Endodermal cell (in vitro differentiated cells): ENCODE results near the gene SLC2A11. TPM values are rescaled to one million over a fixed set of nuclear protein-coding genes. Genes with fewer than 3 reads are reported as not detected.
"Not testable (repeated sequence)": the region's sequence is repeated elsewhere in the genome, so short reads cannot be mapped to it uniquely, and the experiment has no call there.

Experiments
- DNase-seq: peaks from one replicate; pipeline ENCODE4 v3.0.0-alpha.2; 2017
- H3K27ac ChIP-seq: 2 replicates; pipeline ENCODE4 v1.5.1; 2013; ENCODE audit warnings: mild to moderate bottlenecking, low read depth, low read length, moderate library complexity
- H3K27me3 ChIP-seq: 2 replicates; pipeline ENCODE4 v1.6.1; 2013; ENCODE audit warnings: mild to moderate bottlenecking, low read length, moderate library complexity; ENCODE audit not compliant: insufficient read depth, control insufficient read depth, poor library complexity, severe bottlenecking
- H3K36me3 ChIP-seq: 2 replicates; pipeline ENCODE4 v1.7.0; 2013; ENCODE audit warnings: mild to moderate bottlenecking, low read length, moderate library complexity; ENCODE audit not compliant: control insufficient read depth, insufficient read depth
- H3K4me1 ChIP-seq: one replicate; pipeline ENCODE4 v1.7.0; 2013; ENCODE audit warnings: low read length; ENCODE audit not compliant: control insufficient read depth, insufficient read depth
- H3K4me3 ChIP-seq: 2 replicates; pipeline ENCODE4 v1.5.1; 2013; ENCODE audit warnings: mild to moderate bottlenecking, low read length, moderate library complexity
- H3K9ac ChIP-seq: 2 replicates; pipeline ENCODE4 v1.6.1; 2013; ENCODE audit warnings: mild to moderate bottlenecking, low read length, moderate library complexity; ENCODE audit not compliant: poor library complexity, severe bottlenecking; ENCODE audit errors: extremely low read depth
- H3K9me3 ChIP-seq: 2 replicates; pipeline ENCODE4 v1.6.1; 2013; ENCODE audit warnings: mild to moderate bottlenecking, low read length, moderate library complexity; ENCODE audit not compliant: control insufficient read depth
- H3K27ac Mint-ChIP-seq: 2 replicates; pipeline ENCODE4 v1.8.0; 2020; ENCODE audit warnings: mixed read lengths
- H3K27me3 Mint-ChIP-seq: 2 replicates; pipeline ENCODE4 v1.8.0; 2021; ENCODE audit warnings: mild to moderate bottlenecking, mixed read lengths; ENCODE audit not compliant: insufficient read depth
- H3K36me3 Mint-ChIP-seq: 2 replicates; pipeline ENCODE4 v1.8.0; 2020; ENCODE audit warnings: low read depth, mixed read lengths
- H3K4me1 Mint-ChIP-seq: 2 replicates; pipeline ENCODE4 v1.8.0; 2020; ENCODE audit warnings: mixed read lengths
- H3K4me3 Mint-ChIP-seq: 2 replicates; pipeline ENCODE4 v1.8.0; 2020; ENCODE audit warnings: mild to moderate bottlenecking, moderate library complexity, mixed read lengths
- H3K9me3 Mint-ChIP-seq: 2 replicates; pipeline ENCODE4 v1.8.0; 2020; ENCODE audit warnings: mild to moderate bottlenecking, mixed read lengths
- CTCF ChIP-seq: fragments of 200-600 bp; sonication (generic); conservative IDR thresholded peaks from 2 replicates; pipeline ENCODE4 v1.5.0; 2021; ENCODE audit warnings: antibody characterized with exemption, mild to moderate bottlenecking
- WGBS, 2 experiments: methylation state at CpG; one replicate each; pipeline versions ENCODE4 v1.1.5 to v1.1.7; 2013; ENCODE audit warnings: missing lambda C conversion rate in 2 of 2, mixed read lengths in 1 of 2; ENCODE audit not compliant: insufficient coverage in 1 of 2, insufficient read length in 1 of 2; 5-methylcytosine and 5-hydroxymethylcytosine counted together
- total RNA-seq, 2 donors: library from RNA; stranded (reverse); fragmentation: NEBNext Ultra II Directional in 1 of 2; extraction: Animal tissue kit (Norgen Biotek cat#: 25700) in 1 of 2; gene quantifications; 2 replicates in 1 of 2; 3 replicates in 1 of 2; pipeline ENCODE4 v1.2.1, GENCODE V29; 2021

SLC2A11 gene
- total RNA-seq, 2 donors from 2014 or later: 13.1 to 14.8 TPM

DNA sequence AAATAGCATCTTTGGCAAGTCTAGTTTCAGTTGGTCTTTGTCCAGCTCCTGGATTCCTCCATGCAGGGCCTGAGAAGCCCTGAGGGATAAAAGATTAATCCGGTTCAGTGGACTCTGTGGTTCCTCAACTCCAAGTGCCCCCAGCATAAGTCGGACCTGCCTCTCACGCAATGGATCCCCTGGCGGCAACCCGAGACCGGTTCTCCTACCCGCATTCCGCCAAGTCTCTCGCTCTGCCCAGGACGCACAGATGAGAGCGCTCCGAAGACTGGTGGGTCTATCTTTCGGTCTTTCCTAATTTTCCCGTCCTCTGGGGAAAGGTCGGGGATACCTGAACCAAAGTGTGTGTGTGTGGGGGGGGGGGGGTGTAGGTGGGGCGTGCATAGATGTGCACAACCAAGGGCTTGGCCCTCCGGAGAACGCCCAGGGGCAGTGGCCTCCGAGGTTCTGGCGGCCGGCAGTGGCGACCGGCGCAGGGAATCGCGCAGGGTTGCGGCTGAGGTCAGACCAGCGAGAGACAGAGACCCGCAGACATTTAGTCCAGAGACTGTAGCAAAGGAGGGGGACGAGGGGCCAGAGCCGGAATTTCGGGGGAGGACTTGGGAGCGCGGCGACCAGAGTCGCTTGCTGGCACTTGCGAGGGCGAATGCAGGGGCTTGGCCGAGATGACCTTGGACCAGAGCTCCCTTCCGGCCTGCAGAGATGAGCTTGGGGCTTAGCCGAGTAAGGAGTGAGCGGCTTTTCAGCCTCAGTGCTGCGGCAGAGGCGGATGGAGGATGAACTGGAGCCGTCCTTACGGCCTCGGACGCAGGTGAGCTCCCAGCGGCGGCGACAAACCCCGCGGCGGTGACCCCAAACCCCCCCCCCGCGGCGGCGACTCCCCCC, 712 bp upstream of the SLC2A11 start:
- peaks cover 5% of the 10 kb centered on the region for H3K4me1 ChIP-seq
- H3K27ac ChIP-seq: peak overlapping the region; percentile 86
- WGBS, 2 experiments: 3% methylated on average over 18 to 54 of the region's 58 CpGs
- H3K9me3 Mint-ChIP-seq: no peaks in the 10 kb centered on the region
- no peaks in the 10 kb centered on the region for H3K36me3 Mint-ChIP-seq
- DNase-seq: peak; percentile 87
- peak; percentile 48 for TF ChIP-seq CTCF
- no peaks in the 10 kb centered on the region for H3K9me3 ChIP-seq
- peak overlapping the region; percentile 57 for H3K9ac ChIP-seq
- H3K27ac Mint-ChIP-seq: peak overlapping the region; percentile 97
- H3K36me3 ChIP-seq: no peaks in the 10 kb centered on the region
- H3K27me3 ChIP-seq: no peaks in the 10 kb centered on the region
- peaks cover 16% of the 10 kb centered on the region for H3K4me1 Mint-ChIP-seq
- no peaks in the 10 kb centered on the region for H3K27me3 Mint-ChIP-seq
- H3K4me3 Mint-ChIP-seq: peak overlapping the region; percentile 80
- peak overlapping the region; percentile 95 for H3K4me3 ChIP-seq

DNA sequence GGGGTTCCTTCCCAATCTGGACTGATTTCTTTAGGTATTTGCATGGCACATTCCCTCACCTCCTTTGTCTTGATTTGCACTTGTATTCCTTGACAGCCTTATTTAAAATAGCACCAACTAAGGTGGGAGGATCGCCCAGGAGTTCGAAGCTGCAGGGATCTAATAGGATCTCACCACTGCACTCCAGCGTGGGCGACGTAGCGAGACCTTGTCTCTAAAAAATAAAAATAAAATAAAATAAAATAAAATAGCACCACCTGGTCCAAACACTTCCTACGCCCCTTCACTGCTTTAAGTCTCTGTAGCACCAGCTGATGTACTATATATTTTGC, 775 bp downstream of the SLC2A11 start:
- Mint-ChIP-seq H3K27me3 (no peaks in the 10 kb centered on the region), H3K27ac (peak overlapping the region; percentile 97), H3K4me1 (peaks cover 16% of the 10 kb centered on the region), H3K4me3 (peak overlapping the region; percentile 80), H3K9me3 (no peaks in the 10 kb centered on the region), H3K36me3 (peaks cover 2% of the 10 kb centered on the region)
- H3K9me3 ChIP-seq: no peaks in the 10 kb centered on the region
- H3K4me1 ChIP-seq: peaks cover 5% of the 10 kb centered on the region
- 34 to 67% methylated on average over 1 to 3 of the region's 7 CpGs for WGBS, 2 experiments
- peak overlapping the region; percentile 95 for H3K4me3 ChIP-seq
- TF ChIP-seq CTCF: no peak
- no peaks in the 10 kb centered on the region for H3K36me3 ChIP-seq
- H3K9ac ChIP-seq: peak overlapping the region; percentile 60
- H3K27ac ChIP-seq: no peak overlapping the region
- no peaks in the 10 kb centered on the region for H3K27me3 ChIP-seq
- no peak for DNase-seq

- no peak overlapping the region for H3K27ac ChIP-seq
- H3K27me3 ChIP-seq: no peaks in the 10 kb centered on the region
- H3K4me3 Mint-ChIP-seq: no peak overlapping the region
- H3K9me3 ChIP-seq: no peaks in the 10 kb centered on the region
- peaks cover 5% of the 10 kb centered on the region for H3K4me1 ChIP-seq
- H3K36me3 Mint-ChIP-seq: peaks cover 2% of the 10 kb centered on the region
- H3K36me3 ChIP-seq: peaks cover 3% of the 10 kb centered on the region
- no peaks in the 10 kb centered on the region for H3K27me3 Mint-ChIP-seq
- H3K4me1 Mint-ChIP-seq: peaks cover 16% of the 10 kb centered on the region
- 80 to 93% methylated on average over 1 to 4 of the region's 4 CpGs for WGBS, 2 experiments
- no peak overlapping the region for H3K27ac Mint-ChIP-seq
- no peak for DNase-seq
- TF ChIP-seq CTCF: no peak
- no peak overlapping the region for H3K9ac ChIP-seq
- peak overlapping the region; percentile 95 for H3K4me3 ChIP-seq
- H3K9me3 Mint-ChIP-seq: no peaks in the 10 kb centered on the region
Observed at GRCh38 chr22:23859201-23859600, 1.5 kb downstream of the SLC2A11 start.

- not testable (repeated sequence) for H3K27ac Mint-ChIP-seq, H3K4me1 ChIP-seq, H3K4me3 ChIP-seq, DNase-seq, H3K27me3 ChIP-seq, H3K4me3 Mint-ChIP-seq, H3K9me3 ChIP-seq, H3K27me3 Mint-ChIP-seq, H3K27ac ChIP-seq, H3K36me3 Mint-ChIP-seq, H3K9me3 Mint-ChIP-seq, H3K36me3 ChIP-seq, H3K9ac ChIP-seq
- peaks cover 16% of the 10 kb centered on the region for H3K4me1 Mint-ChIP-seq
- 50 to 93% methylated on average over 2 to 8 of the region's 8 CpGs for WGBS, 2 experiments
Observed at GRCh38 chr22:23860187-23860586, 2.5 kb downstream of the SLC2A11 start.
